ENCODE results near the gene CSF2.

DNA sequence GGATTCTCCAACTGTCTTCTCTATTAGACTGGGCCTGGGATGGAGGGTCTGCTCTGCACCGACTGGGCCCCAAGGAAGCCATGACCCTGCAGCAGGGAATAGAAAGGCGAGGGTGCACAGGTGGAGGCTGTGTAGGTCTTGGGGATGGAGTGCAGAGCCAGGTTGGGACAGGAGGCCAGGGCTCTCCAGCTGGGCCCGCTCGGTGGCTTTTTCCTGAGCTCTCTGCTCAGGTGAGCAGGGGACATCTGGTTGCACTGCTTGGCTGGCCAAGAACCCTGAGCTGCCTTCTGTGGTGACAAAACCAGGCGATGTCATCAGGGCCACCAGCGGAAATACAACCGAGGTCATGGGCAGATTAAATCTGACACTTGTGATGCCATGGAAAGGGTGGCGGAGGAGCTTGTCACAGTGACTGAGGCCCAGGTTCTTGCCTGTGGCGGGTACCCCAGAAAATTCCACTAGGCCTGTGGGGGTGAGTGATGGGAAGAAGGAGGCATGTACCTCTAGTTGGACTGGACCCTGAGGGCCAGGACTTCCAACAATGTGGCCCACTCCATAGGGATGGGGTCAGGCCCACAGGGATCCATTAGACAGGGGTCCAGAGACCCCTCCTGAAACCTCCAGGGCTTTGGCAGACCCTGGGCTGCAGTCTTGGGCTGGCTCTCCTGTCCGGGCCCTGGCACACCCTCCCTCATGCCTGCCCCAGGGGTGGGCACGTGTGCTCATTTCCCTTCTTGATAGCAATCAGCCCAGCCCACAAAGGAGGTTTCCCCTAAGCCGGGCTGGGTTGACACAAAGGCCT is 17.6 kb upstream of the CSF2 start:
- TF ChIP-seq, protein P1, sequence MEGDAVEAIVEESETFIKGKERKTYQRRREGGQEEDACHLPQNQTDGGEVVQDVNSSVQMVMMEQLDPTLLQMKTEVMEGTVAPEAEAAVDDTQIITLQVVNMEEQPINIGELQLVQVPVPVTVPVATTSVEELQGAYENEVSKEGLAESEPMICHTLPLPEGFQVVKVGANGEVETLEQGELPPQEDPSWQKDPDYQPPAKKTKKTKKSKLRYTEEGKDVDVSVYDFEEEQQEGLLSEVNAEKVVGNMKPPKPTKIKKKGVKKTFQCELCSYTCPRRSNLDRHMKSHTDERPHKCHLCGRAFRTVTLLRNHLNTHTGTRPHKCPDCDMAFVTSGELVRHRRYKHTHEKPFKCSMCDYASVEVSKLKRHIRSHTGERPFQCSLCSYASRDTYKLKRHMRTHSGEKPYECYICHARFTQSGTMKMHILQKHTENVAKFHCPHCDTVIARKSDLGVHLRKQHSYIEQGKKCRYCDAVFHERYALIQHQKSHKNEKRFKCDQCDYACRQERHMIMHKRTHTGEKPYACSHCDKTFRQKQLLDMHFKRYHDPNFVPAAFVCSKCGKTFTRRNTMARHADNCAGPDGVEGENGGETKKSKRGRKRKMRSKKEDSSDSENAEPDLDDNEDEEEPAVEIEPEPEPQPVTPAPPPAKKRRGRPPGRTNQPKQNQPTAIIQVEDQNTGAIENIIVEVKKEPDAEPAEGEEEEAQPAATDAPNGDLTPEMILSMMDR (conservative IDR thresholded peaks at IDR 0.05) = no peak
- no peak for TF ChIP-seq EZH2 (IDR thresholded peaks at IDR 0.05; ENCODE audit: low read depth)

All from PC-9 (cell line).